Suprapubic skin (tissue), 4 donors: ENCODE measurements around the gene PSTPIP1. TPM values are rescaled to one million over a fixed set of nuclear protein-coding genes. Genes with fewer than 3 reads are reported as not detected.

Experiments used
- DNase-seq, 2 donors: peaks; one replicate each; pipeline ENCODE4 v3.0.0-alpha.2; 2019; ENCODE audit warnings: low spot score in 2 of 2
- H3K27ac ChIP-seq: fragments of 200-600 bp; sonication (generic); one replicate; pipeline ENCODE4 v1.5.1; 2019
- H3K27me3 ChIP-seq: fragments of 200-600 bp; sonication (generic); one replicate; pipeline ENCODE4 v1.5.1; 2019
- H3K36me3 ChIP-seq: fragments of 200-600 bp; sonication (generic); one replicate; pipeline ENCODE4 v1.5.1; 2019
- H3K4me1 ChIP-seq: fragments of 200-600 bp; sonication (generic); one replicate; pipeline ENCODE4 v1.5.1; 2019
- H3K4me3 ChIP-seq: fragments of 200-600 bp; sonication (generic); one replicate; pipeline ENCODE4 v1.5.1; 2019; ENCODE audit warnings: mild to moderate bottlenecking
- H3K9me3 ChIP-seq: fragments of 200-600 bp; sonication (generic); one replicate; pipeline ENCODE4 v1.5.1; 2019
- EP300 ChIP-seq: sonication (generic); formaldehyde crosslinking; IDR thresholded peaks from one replicate; pipeline ENCODE4 v1.6.1; 2017; ENCODE audit warnings: antibody characterized with exemption
- POLR2A ChIP-seq, 2 donors: fragments of 450-650 bp; IDR thresholded peaks; one replicate each; pipeline ENCODE4 v1.6.1; 2017; ENCODE audit warnings: antibody characterized with exemption in 2 of 2, mild to moderate bottlenecking in 2 of 2, moderate library complexity in 2 of 2
- POLR2AphosphoS5 ChIP-seq, 3 donors: sonication (generic); formaldehyde crosslinking; IDR thresholded peaks; one replicate each; pipeline ENCODE4 v1.6.1; 2017; ENCODE audit warnings: antibody characterized with exemption in 3 of 3
- WGBS: methylation state at CpG from one replicate; pipeline ENCODE4 v1.1.5; 2018; 5-methylcytosine and 5-hydroxymethylcytosine counted together
- total RNA-seq, 4 donors: library from RNA; depleted of rRNA; stranded (reverse); fragments of >200 nt; gene quantifications; one replicate each; pipeline ENCODE4 v1.1.0, GENCODE V29; 2016
- TF ChIP-seq, protein P1 (sequence below), 2 donors: fragments of 200-600 bp in 1 of 2; fragments of 450-650 bp in 1 of 2; sonication (generic) in 1 of 2; IDR thresholded peaks; one replicate each; pipeline ENCODE4 v1.5.1; 2016 to 2019; ENCODE audit warnings: antibody characterized with exemption in 2 of 2, mild to moderate bottlenecking in 1 of 2, moderate library complexity in 1 of 2

Gene PSTPIP1
- total RNA-seq, 4 donors from 2014 or later: 1.9 to 5.9 (median 2.6) TPM

GRCh38 chr15:76988867-76989780 lies 5.8 kb upstream of the PSTPIP1 start:
- no peaks in the 10 kb centered on the region for H3K27me3 ChIP-seq
- TF ChIP-seq POLR2A (IDR thresholded peaks at IDR 0.05): no peak
- WGBS: 81% methylated on average over 9 of the region's 12 CpGs
- no peak overlapping the region for H3K4me3 ChIP-seq
- H3K4me1 ChIP-seq: peaks cover 13% of the 10 kb centered on the region
- no peaks in the 10 kb centered on the region for H3K36me3 ChIP-seq
- peak; percentile 45 to 76 for DNase-seq
- no peak overlapping the region for H3K27ac ChIP-seq
- H3K9me3 ChIP-seq: no peaks in the 10 kb centered on the region

GRCh38 chr15:76991048-76991447 lies 3.9 kb upstream of the PSTPIP1 start:
- peaks cover 31% of the 10 kb centered on the region for H3K4me1 ChIP-seq
- WGBS: 89% methylated on average over 6 of the region's 7 CpGs
- no peak overlapping the region for H3K4me3 ChIP-seq
- no peaks in the 10 kb centered on the region for H3K36me3 ChIP-seq
- no peaks in the 10 kb centered on the region for H3K27me3 ChIP-seq
- TF ChIP-seq POLR2A (IDR thresholded peaks at IDR 0.05) (no peak), POLR2AphosphoS5 (IDR thresholded peaks at IDR 0.05) (no peak), EP300 (no peak)
- TF ChIP-seq, protein P1, sequence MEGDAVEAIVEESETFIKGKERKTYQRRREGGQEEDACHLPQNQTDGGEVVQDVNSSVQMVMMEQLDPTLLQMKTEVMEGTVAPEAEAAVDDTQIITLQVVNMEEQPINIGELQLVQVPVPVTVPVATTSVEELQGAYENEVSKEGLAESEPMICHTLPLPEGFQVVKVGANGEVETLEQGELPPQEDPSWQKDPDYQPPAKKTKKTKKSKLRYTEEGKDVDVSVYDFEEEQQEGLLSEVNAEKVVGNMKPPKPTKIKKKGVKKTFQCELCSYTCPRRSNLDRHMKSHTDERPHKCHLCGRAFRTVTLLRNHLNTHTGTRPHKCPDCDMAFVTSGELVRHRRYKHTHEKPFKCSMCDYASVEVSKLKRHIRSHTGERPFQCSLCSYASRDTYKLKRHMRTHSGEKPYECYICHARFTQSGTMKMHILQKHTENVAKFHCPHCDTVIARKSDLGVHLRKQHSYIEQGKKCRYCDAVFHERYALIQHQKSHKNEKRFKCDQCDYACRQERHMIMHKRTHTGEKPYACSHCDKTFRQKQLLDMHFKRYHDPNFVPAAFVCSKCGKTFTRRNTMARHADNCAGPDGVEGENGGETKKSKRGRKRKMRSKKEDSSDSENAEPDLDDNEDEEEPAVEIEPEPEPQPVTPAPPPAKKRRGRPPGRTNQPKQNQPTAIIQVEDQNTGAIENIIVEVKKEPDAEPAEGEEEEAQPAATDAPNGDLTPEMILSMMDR (IDR thresholded peaks at IDR 0.05): no peak
- H3K27ac ChIP-seq: no peak overlapping the region
- peak; percentile 58 to 67 for DNase-seq
- H3K9me3 ChIP-seq: no peaks in the 10 kb centered on the region

GRCh38 chr15:76991741-76992645 lies 2.9 kb upstream of the PSTPIP1 start:
- no peaks in the 10 kb centered on the region for H3K36me3 ChIP-seq
- H3K27me3 ChIP-seq: no peaks in the 10 kb centered on the region
- no peak overlapping the region for H3K4me3 ChIP-seq
- DNase-seq: peak; percentile 50 to 79
- peaks cover 40% of the 10 kb centered on the region for H3K4me1 ChIP-seq
- no peak for TF ChIP-seq POLR2AphosphoS5 (IDR thresholded peaks at IDR 0.05)
- no peak for TF ChIP-seq EP300
- TF ChIP-seq POLR2A (IDR thresholded peaks at IDR 0.05): no peak
- TF ChIP-seq, protein P1 (IDR thresholded peaks at IDR 0.05): no peak
- H3K27ac ChIP-seq: no peak overlapping the region
- H3K9me3 ChIP-seq: no peaks in the 10 kb centered on the region
- 96% methylated on average over 9 of the region's 9 CpGs for WGBS

- TF ChIP-seq POLR2AphosphoS5 (IDR thresholded peaks at IDR 0.05) (no peak), EP300 (no peak), POLR2A (IDR thresholded peaks at IDR 0.05) (no peak)
- TF ChIP-seq, protein P1 (IDR thresholded peaks at IDR 0.05): no peak
- WGBS: 86% methylated on average over 6 of the region's 6 CpGs
- no peaks in the 10 kb centered on the region for H3K27me3 ChIP-seq
- no peak overlapping the region for H3K27ac ChIP-seq
- peaks cover 51% of the 10 kb centered on the region for H3K4me1 ChIP-seq
- no peaks in the 10 kb centered on the region for H3K36me3 ChIP-seq
- no peaks in the 10 kb centered on the region for H3K9me3 ChIP-seq
- DNase-seq: peak; percentile 50 to 59
- H3K4me3 ChIP-seq: no peak overlapping the region
Measured at GRCh38 chr15:76993114-76993725, 1.7 kb upstream of the PSTPIP1 start.

DNA sequence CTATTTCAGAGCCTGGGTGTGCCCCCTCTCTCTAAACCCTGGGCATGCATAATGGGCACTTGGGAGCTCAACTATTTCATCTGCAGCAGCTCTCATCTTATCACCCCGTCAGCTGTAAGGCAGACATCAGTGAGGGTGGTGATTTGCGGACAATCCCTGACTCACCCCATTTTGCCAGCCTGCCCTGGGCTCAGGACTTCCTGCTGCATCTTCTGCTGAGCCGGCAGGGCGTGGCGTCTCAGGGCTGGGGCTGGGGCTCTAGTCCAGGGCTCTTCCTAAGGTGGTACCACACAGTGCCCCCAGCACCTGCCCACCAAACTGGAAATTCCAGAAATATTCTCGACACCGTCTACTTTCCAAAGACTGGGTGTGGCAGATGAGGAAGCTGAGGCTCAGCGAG lies 925 bp upstream of the PSTPIP1 start:
- Histone ChIP-seq H3K27me3 (no peaks in the 10 kb centered on the region), H3K36me3 (no peaks in the 10 kb centered on the region), H3K4me3 (no peak overlapping the region), H3K9me3 (no peaks in the 10 kb centered on the region), H3K4me1 (peaks cover 47% of the 10 kb centered on the region), H3K27ac (no peak overlapping the region)
- DNase-seq: peak; percentile 60 to 82
- WGBS: 49% methylated on average over 8 of the region's 8 CpGs
- TF ChIP-seq, protein P1 (IDR thresholded peaks at IDR 0.05): no peak
- no peak for TF ChIP-seq EP300
- TF ChIP-seq POLR2A (IDR thresholded peaks at IDR 0.05): no peak
- TF ChIP-seq POLR2AphosphoS5 (IDR thresholded peaks at IDR 0.05): no peak
